Neural progenitor cell (in vitro differentiated cells): ENCODE measurements around the gene LRRC8B.

ENCODE experiments used
- CTCF ChIP-seq: fragments of 200-600 bp; sonication (generic); IDR thresholded peaks from 2 replicates; pipeline ENCODE4 v1.5.1; 2017; ENCODE audit warnings: antibody characterized with exemption, mild to moderate bottlenecking
- EZH2 ChIP-seq: fragments of 200-600 bp; sonication (generic); IDR thresholded peaks from 2 replicates; pipeline ENCODE4 v1.6.1; 2017; ENCODE audit warnings: antibody characterized with exemption, mild to moderate bottlenecking, moderate library complexity
- EZH2phosphoT487 ChIP-seq: fragments of 200-600 bp; sonication (generic); IDR thresholded peaks from 2 replicates; pipeline ENCODE4 v1.6.1; 2017; ENCODE audit warnings: antibody characterized with exemption

DNA sequence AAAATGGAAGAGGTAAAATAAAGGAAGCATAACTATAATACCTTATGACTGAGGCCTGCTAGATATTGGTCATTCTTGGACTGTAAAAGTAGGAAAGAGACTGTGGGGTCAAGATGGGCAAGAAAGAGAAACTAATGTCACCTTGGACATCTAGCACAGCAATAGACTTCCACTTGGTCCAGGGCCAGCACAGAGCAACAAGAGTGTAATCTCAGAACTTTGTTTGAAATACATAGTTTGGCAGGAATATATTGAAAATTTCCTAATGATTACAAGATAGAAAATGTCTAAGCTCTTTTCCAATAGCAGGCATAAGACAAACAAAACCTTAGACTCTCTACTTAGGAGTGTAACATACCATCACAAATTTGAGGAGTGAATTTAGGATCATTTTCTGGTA, 112.9 kb downstream of the LRRC8B start:
- no peak for TF ChIP-seq CTCF
- no peak for TF ChIP-seq EZH2
- TF ChIP-seq EZH2phosphoT487 = no peak
